ENCODE measurements around the gene UBE3D. TPM values are rescaled to one million over a fixed set of nuclear protein-coding genes. Genes with fewer than 3 reads are reported as not detected.
A peak's percentile ranks its signal among the peaks of the same experiment; 100 is the strongest.

Gene UBE3D
- total RNA-seq, 1 experiment from 2014 or later, result 10.7 TPM

DNA sequence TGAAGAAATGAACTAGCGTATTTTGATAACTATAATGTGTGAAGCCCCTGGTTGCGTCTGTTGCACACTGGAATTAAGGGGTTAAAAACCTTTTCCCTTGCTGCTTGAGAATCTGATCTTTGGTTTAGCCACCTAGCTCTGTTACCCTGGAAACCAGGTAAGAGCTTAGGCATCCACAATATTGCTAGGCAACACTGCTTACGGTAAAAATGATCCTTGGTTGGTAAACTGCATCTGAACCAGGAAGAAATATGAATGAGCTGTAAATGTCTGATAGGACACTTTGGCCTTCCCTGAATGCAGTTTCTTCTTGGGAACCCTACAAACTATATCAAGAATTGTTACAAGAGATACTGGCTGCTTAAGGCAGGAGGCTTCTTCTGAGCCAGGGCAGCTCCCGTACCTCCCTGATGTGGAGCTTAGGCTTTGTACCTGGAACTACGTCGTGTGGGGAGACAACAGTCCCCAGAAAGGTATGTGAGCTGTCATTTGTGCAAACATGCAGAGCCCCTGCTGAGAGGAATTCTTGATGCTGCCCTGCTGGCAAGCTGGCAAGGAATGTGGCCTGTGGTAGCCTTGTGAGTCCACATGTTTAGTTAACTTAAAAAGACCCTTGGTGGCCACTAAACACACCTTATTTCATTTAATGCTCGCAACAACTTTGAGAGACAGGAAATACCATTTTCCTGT lies 18.4 kb downstream of the UBE3D start:
- Histone ChIP-seq H3K79me1 (ENCODE audit: insufficient read depth, low read depth, low read length, poor library complexity, severe bottlenecking) (no peaks in the 10 kb centered on the region), H3K9ac (ENCODE audit: extremely low read depth, insufficient read length, low read length) (no peak overlapping the region), H3K27ac (ENCODE audit: insufficient read length, low read depth, low read length) (no peak overlapping the region), H2AK5ac (ENCODE audit: insufficient read length, low read length) (no peak overlapping the region), H3K18ac (ENCODE audit: insufficient read length, low read depth, low read length) (no peak overlapping the region), H3K4me2 (ENCODE audit: insufficient read depth, insufficient read length, low read length) (no peak overlapping the region), H2BK20ac (ENCODE audit: low read depth, low read length, poor library complexity, severe bottlenecking) (no peak overlapping the region), H4K8ac (replicated peaks; ENCODE audit: insufficient read length, low read depth, low read length) (no peak overlapping the region), H4K20me1 (ENCODE audit: control insufficient read depth, insufficient read depth, insufficient read length) (no peaks in the 10 kb centered on the region), H3K23me2 (ENCODE audit: insufficient read length, low read depth, low read length, poor library complexity, severe bottlenecking) (no peaks in the 10 kb centered on the region), H3K56ac (ENCODE audit: insufficient read length, low read depth, low read length) (no peak overlapping the region), H3T11ph (ENCODE audit: low read length) (no peak overlapping the region), H2BK5ac (ENCODE audit: insufficient read length, low read length) (no peak overlapping the region), H4K5ac (ENCODE audit: insufficient read length, low read depth, low read length) (no peak overlapping the region), H4K91ac (ENCODE audit: insufficient read length, low read depth, low read length) (no peak overlapping the region), H3K79me2 (ENCODE audit: insufficient read depth, low read length) (no peaks in the 10 kb centered on the region), H3K4ac (ENCODE audit: low read depth, low read length) (no peak overlapping the region; the same call in 1 of the 2 replicates), H3K27me3 (ENCODE audit: insufficient read depth, low read length) (no peaks in the 10 kb centered on the region), H2BK15ac (ENCODE audit: low read depth, low read length) (0 out of 2 replicates have a peak overlapping the region, but pooled peaks have one; percentile 16), H3K9me3 (ENCODE audit: control insufficient read depth, low read depth, low read length) (no peaks in the 10 kb centered on the region), H2AFZ (ENCODE audit: low read length) (no peak overlapping the region), H3K4me1 (ENCODE audit: insufficient read depth, low read length) (0 out of 2 replicates have a peak, but pooled peaks cover 2% of the 10 kb centered on the region), H3K14ac (ENCODE audit: insufficient read depth, low read length) (no peak overlapping the region), H2BK120ac (ENCODE audit: low read depth, low read length, poor library complexity, severe bottlenecking) (no peak overlapping the region), H3K23ac (ENCODE audit: insufficient read length, low read depth, low read length) (no peak overlapping the region), H2BK12ac (ENCODE audit: insufficient read length, low read depth, low read length) (no peak overlapping the region)
- Mint-ChIP-seq H3K4me3 (no peak overlapping the region), H3K36me3 (ENCODE audit: insufficient read depth in 1 of 3, low read depth in 3 of 3) (peaks cover 5 to 13% (median 8%) of the 10 kb centered on the region in 3 experiments), H3K9me3 (no peaks in the 10 kb centered on the region), H3K27me3 (ENCODE audit: low read depth) (no peaks in the 10 kb centered on the region), H3K4me1 (peaks cover 22 to 28% of the 10 kb centered on the region in 2 experiments), H3K27ac (peak overlapping the region; percentile 61 to 89 (median 74); a peak in 6 of 7 replicates)
- DNase-seq, result peak; percentile 49
- no CpG with 5 or more reads among the region's 7 CpGs for WGBS (ENCODE audit: extremely low coverage, insufficient read length, low lambda C conversion rate)
- no peak for TF ChIP-seq CTCF (conservative IDR thresholded peaks at IDR 0.05)

All from H9 (cell line).